ENCODE data around the gene PIGZ.

The PIGZ gene, protein sequence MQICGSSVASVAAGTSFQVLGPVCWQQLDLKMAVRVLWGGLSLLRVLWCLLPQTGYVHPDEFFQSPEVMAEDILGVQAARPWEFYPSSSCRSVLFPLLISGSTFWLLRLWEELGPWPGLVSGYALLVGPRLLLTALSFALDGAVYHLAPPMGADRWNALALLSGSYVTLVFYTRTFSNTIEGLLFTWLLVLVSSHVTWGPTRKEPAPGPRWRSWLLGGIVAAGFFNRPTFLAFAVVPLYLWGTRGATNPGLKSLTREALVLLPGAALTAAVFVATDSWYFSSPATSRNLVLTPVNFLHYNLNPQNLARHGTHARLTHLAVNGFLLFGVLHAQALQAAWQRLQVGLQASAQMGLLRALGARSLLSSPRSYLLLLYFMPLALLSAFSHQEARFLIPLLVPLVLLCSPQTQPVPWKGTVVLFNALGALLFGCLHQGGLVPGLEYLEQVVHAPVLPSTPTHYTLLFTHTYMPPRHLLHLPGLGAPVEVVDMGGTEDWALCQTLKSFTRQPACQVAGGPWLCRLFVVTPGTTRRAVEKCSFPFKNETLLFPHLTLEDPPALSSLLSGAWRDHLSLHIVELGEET

DNA sequence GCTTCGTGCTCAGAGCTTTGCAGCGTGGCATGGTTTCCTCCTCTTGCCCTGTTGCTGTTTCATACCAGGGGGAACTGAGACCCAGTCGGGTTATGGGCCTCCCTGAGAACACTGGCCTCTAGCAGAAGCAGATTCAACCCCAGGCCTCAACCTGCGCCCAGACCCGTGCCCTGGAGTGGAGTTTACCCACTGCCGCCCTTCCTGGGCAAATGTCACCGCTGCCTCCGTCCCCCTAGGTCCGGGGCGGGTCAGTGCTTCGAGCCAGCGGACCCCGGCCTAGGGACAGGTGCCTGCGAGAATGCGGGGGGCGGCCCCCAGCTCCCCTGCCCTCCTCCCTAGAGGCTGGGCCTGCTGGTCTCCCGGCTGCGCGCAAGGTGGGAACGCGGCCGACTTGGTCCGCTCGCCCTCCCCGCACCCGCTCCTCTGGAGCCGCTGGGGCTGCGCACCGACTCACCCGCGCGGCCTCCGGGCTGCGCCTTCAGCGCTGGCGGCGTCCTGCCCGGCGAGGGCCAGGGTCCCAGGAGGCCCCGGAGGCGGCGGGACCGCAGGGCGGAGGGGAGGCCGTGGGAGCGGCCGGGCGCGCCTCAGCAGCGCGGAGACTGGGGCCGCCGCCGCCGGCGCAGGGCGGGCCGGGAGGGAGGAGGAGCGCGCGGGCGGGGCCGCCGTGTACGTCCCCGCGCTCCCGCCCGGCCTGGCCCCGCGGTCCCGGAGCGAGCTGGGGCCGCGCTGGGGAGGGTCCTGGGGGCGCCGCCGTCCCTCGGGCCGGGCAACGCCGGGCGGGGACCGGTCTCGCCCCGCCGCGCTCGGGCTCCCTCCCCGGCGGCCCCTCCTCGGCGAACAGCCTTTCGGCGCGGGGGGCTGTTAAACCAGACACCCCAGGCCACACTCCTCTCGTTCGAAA lies at the start of gene PIGZ:
Gene PIGZ, minus strand, starts transcription at position 601 of the 901 bp plus-strand sequence. CDS start 16,802 bp downstream, outside the sequence.
- peak in 1 of 2 experiments; percentile 31 for DNase-seq

DNA sequence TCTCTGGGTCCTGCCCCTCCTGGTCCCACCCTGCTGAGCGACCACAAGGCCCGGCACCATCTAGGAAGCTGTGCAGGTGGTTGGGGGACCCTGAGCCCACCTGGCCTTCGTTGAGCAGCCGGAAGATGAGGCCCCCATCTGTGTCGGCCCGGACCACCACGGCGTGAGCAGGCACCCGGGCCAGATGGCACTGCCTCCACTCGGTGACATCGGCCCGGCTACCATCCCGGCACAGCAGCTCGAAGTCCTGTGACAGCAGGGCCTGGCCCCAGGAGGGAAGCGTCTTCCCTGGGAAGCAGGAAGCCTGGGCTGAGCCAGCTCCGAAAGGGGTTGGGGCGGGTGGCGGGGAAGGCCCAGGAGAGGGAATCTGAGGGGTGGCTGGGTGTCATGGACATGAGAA lies 48.4 kb upstream of the PIGZ start:
- no peak for DNase-seq

DNA sequence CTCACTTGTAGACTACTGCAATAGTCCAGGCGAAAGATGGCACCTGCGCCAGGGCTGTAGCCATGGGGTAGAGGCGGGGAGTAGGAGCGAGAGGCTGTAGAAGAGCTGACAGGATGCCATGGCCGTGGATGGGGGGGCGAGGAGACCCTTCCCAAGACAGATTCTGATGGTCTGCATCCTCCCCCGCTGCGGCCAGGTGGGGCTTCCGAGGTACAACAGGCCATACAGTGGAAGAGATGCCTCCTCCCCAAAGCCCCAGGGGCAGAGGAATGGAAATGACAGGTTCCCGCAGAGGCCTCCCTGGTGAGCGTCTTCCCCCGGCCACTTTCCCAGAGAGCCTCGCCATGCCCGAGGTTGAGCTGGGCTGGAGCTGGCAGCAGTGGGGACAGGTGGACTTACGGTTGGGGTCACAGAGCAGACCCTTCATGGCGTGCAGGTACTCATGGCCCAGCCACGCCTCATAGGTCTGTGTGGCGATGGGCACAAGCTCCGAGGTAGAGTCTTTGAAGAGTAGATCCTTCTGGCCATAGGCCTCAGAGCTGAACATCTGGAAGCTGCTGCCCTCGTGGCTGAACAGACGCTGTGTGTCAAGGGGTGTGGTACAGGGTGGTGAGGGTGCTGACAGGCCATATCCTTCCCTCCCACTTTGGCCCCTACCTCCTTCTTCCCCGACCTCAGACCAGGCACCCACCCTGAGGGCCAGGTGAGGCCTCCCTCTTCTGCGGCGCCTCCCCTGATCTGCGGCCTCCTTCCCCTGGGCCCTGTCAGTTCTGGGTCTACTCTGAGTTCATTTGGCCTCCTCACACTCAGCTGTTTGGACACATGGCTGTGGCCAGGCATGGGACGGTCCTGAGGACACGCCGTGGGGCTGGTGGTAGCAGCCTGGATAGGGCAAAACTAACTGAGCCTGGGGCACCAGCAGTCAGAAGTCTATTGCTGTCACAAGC lies 47.4 kb upstream of the PIGZ start:
- DNase-seq = no peak

DNA sequence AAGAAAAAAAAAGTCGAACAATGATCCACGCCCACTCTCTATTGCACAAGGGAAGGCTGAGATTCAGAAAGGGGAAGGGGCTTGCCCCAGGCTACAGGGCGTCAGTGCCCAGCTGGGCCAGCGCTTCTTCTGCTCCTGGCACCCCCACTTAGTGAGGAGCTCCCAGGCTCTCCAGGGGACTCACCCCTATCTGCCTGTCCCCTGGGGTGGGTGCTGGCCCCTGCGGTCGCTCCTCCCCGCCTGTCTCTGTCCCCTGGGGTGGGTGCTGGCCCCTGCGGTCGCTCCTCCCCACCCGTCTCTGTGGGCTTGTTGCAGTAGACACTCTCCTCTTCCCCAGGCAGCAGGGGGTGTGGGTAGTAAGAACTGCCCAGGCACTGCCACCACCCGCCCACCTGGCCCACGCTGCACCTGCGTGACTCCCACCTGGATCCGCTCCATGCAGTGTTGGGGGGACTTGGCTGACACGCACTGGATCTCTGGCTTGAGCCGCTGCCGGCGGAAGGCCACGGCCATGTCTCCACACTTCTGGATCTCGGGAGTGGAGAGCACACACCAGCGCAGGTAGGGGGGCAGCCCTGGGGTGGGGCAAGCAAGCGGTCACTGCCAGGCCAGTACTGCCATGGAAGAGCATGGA lies 46.4 kb upstream of the PIGZ start:
- no peak for DNase-seq

DNA sequence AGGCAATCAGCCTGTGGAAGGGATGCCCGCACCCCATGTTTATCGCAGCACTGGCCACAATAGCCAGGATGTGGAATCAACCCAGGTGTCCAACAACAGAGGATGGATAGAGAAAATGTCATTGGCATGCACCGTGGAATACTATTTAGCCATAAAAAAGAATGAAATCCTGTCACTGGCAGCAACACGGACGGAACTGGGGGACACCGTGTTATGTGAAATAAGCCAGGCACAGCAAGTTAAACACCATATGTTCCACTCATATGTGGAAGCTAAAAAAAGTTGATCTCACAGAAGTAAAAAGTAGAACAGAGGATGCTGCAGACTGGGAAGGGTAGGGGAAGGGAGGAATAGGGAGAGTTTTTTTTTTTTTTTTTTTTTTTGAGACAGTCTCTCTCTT lies 45.4 kb upstream of the PIGZ start:
- no peak for DNase-seq

DNA sequence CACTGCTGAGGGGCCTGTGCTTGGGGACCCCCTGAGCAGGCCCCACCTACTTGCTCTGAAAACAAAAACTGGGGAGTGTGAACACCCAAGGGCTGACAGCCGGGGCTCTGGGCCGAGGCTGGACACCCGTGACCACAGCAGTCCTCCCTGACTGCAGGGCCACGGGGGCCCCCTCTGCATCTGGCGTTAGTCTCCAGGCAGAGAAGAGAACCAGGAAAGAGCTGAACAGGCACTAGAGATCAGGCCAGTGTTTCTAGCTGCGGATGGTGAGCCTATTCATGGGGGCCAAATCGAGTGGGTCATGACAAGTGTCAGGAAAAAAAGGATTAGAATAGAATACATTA lies 43.9 kb upstream of the PIGZ start:
- no peak for DNase-seq

DNA sequence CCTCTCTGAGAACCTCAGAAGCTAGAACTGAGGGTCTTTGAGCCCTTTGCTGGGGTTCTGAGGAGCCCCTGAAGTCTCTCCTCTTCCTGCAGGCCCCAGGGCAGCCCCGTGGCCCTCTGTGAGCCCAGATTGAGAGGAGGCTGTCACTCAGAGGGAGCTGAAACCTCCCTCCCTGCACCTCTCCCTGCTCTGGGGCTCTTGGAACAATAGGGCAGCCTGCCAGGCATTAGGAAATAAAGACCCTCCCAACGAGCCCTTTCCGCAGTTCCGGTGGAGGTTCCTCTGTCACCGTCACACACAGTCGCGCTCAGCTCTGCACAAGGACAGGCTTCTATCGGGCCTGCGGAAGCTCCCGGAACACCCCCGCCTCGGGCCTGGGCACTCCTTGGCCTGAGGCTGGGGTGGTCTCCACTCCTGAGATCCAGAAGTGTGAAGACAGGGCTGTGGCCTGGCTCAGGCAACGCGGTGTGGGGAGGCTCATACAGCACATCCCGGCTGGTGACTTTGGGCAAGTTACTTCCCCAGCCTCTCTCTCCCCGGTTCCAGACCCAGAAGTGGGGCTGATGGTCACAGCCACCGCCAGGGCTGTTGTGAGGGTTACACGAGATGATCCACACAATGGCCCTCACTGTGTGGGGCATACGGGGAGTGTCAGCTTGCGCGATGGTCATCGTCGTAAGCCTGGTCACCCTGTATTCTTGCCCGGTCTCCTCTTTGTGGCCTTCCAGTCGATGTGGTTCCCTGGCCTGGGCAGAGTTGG lies 43.3 kb upstream of the PIGZ start:
- DNase-seq = no peak

DNA sequence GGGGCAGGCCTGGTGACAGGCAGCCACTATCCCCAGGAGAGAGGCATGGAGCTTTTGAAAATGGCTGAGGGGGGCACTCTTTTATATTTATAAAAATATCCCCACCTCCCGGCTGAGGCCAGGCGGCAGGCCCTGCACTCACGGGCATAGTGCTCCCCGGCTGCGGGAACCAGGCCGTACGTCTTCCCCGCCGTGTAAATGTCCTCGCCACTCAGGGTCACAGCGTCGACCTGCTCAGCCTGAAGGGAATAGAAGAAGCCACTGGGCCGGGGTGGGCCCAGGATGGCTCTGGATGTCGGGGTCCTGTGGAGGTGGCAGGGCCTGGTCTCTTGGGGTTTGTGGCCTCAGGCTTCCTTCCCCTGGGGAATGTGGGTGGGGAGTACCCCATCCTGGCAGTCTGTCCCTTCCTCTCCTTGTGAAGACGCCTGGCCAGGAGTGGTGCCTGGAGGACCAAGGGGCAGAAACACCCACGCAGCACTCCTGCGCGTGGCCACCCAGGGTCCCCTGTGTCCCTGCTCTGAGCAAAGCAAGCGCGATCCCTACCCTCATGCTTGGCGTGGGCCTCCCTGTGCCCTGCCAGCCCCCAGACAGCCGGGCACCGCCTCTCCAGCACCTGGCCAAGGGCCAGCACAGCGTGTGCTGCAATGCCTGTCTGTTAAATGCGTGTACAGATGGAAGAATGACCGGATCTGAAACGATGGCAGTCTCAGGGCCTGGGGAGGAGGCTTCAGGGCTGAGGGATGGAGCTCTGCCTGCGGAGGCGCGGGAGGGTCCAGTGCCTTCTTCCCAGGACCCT lies 42.1 kb upstream of the PIGZ start:
- no peak for DNase-seq

DNA sequence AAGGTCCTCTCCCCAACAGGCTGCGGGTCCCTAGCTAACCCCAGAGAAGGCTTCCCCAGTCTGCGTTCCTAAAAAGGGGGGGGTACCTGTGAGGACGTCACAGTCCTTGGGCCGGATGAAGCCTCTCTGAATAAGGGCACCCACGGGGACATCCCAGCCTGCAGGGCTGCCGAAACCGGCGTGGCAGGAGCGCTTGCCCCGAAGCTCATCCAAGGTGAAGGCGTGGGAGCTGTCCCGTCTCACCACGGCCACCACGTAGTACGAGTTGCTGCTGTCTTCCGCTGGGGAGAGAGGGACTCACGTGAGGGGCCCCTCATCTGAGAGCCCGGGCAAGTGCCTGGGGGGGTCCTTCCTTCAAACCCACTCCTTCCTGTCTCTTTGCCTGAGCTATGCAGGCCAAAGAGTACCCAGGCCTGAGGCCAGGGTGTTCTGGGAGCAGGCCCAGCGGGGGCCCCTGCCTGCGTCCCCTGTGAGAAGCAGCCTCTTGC lies 40.9 kb upstream of the PIGZ start:
- DNase-seq = no peak

DNA sequence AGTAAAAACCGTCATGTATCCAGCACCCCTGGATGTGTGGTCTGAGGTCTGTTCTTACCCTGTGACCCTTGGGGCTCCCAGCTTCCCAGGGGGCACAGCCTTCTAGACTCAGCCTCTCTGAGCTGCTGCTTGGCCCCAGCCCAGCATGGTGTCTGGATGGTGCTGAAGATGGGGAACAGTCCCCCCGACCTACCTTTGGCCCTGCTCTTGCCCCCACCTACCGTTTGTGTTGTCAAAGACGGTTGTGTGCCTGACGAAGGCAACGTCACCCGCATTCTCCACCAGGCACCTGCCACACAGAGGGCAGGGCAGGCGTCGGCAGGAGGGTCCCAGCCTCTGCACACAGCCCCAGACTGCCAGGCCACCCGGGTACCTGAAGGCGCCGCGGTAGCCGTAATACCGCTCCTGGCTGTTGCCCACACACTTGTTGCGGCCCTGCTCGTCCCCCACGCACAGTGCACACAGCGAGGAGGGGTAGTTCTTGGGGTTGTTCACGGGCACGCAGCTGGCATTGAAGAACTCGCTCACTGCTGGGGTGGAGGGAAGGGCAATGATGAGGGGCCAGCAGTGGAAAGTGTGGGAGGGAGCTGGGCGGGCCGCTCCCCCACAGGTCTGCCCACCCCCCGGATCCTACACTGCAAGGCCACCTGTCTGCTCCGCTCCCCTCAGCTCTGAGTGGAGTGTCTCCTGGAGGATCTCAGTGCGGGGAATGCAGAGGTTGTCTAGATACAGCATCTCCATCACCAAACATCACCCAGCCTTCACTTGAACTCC lies 40.0 kb upstream of the PIGZ start:
- no peak for DNase-seq

DNA sequence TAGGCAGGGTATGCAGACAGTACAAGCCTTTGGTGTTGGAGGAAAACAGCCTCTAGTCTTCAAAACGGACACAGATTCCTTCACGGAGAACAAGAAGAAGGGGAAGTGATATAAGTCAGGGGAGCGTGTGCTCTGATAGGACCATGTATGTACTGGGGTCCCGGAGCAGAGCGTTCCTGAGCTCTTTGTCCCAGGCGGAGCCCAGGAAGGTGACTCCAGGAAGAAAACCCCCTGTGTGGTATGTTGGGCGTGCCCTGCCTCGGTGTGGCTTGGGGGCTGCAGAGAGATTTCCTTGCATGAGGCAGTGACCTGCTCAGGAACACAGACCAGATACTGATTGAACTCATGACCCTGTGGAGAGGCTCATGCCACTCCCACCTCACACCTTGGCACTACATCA lies 39.3 kb upstream of the PIGZ start:
- no peak for DNase-seq

DNA sequence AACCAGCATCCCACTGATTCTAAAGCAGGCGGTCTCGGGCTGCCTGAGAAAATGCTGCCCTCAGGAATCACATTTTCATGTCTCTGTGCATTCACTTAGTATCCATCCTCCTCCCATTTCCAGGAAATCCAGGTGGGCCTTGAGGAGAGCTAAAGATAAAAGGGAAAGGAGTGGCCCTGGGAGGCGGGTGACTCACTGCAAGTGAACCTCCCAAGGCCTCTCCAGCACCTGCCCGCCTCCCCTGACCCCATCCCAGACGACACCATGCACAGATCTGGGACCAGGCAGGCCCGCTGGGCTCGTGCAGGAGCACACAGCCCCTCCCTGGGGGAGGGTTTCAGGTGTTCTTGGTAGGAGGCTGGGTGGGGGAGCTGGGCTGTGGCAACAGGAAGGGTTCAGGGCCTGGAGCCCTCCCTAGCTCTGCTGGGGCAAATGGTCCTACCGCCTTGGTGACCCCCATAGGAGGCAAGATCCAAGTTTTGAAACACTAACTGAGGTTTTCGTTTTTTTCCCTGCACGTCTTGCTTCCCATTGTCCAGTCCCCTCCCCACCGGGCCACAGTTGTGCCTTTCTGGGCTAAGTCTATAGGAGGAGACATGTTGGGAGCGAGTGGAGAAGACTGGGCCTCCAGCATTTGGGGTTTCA lies 38.8 kb upstream of the PIGZ start:
- no peak for DNase-seq

DNA sequence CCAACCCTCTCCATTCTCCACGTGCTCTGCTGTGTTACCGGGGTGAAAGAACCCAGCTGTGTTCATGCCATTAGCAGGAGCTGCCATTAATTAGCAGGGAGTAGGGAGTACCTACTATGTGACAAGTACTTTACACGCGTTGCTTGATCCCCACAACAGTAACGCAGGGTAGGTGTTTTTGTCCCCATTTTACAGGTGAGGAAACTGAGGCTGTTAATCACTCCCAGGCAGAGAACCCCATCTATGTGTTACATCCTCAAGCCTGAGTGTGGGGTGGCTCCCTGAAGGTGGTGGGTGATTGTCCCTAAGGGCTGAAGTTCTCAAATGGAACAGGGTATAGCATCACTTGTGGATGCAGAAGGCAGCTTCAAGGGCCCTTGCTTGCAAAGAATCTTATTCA lies 38.2 kb upstream of the PIGZ start:
- no peak for DNase-seq

DNA sequence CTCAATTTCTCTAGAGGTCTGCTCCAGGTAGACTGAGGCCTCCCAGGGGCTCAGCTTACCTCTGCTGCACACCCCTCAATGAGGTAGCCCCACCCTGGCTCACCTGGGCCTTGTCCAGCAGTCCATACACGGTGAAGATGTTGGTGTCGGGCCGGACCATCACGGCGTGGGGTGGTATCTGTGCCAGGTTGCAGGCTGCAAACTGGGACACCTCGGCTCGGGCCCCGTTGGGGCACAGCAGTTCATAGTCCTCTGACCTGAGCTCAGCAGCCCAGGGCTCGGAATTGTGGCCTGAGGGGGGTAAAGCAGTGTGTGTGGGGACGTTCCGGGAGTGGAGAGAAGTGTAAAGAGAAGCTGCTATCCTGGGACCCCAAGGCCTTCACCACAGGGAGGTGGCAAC lies 37.8 kb upstream of the PIGZ start:
- no peak for DNase-seq

DNA sequence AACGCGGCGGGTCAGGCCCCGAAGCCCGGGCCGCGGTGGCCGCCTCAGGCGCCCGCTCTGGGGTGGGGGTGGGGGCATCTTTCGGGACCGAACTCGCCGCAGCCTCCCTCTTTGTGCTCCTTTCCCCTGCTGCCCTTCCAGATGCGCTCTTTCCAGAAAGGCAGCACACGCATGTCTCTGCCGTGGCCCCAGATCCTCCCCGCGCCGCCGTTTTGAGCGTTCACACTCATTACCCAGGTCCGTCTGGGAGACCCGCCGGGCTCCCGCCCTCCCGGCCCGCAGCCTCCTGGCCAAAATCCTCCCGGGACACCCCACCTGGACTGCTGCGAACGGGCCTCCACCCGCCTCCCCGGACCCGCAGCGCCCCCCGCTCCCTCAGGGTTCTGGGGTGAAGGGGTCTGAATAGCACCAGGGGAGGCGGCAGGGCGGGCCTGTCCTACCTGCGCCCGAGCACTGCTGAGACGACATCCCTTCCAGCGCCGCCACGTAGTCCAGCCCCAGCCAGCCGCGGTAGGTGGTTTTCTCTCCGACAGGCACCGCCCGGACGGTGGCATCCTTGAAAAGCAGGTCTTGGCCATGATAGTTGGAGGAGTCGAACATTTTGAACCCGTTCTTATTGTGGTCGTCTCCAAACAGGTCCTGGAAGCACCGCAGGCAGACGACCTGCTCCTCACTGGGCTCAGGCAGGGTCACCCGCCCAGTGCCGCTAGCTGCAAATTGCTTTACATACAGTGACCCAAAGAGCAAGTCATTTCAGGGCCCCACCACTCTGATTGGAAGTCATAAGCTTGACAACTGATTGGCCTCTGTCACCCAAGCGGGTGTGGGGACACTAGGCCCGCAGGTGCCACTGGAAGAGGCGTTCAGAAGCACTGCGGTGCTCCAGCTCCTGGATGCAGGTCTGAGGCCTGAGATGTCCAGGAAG lies 35.1 kb upstream of the PIGZ start:
- no peak for DNase-seq

DNA sequence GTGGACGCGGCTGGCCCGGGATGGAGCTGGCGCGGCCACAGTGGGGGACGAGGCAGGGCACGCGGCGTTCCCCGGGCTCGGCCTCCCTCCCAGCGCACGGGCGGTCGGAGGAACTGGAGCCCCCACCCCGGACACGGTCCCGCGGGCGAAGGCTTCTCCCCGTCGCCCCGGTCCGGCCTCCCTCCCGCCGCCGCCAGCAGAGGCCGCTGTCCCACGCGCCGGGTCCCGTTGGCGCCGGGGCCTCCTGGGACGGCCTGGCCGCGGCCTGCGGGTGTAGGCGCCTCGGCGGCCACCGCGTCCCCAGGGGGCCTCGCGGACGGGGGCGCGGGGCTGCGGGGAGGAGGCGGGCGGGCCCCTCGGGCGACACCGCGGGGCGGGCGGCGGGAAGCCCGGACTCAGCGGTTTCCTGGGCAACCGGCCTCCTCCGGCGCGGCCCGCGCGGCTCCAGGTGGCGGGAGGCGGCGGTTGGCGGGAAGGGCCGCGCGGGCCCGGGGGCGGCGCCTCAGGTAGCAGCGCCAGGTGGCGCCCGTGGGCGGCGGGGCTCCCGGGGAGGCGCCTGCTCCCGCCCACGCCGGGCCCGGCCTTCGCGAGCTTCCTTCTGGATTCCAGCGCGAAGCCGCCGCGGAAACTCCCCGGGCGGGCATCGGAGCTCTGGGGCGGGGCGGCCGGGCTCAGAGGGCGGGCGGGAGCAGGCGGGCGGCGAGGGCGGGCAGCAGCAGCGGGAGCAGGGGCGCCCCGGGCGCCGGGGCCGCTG lies 34.2 kb upstream of the PIGZ start:
- peak; percentile 73 to 75 for DNase-seq

Data from NCI-H1930 (cell line).